ENCODE measurements around the gene PHOX2B.

The PHOX2B gene

GRCh38 chr4:41748571-41749475 lies at the start of gene PHOX2B:
Gene PHOX2B (minus strand): TSS chr4:41748725. CDS start chr4:41748610, 115 bp downstream.
- no peak for DNase-seq

GRCh38 chr4:41797260-41797659 lies 48.7 kb upstream of the PHOX2B start:
- DNase-seq, result no peak

- no peak for DNase-seq
Measured at GRCh38 chr4:41796545-41797210, 48.2 kb upstream of the PHOX2B start.

GRCh38 chr4:41795796-41796385 lies 47.4 kb upstream of the PHOX2B start:
- DNase-seq, result no peak

GRCh38 chr4:41792166-41792565 lies 43.6 kb upstream of the PHOX2B start:
- no peak for DNase-seq

- DNase-seq, result no peak
Measured at GRCh38 chr4:41791557-41791956, 43.0 kb upstream of the PHOX2B start.

- no peak for DNase-seq
Measured at GRCh38 chr4:41787931-41788330, 39.4 kb upstream of the PHOX2B start.

- no peak for DNase-seq
Measured at GRCh38 chr4:41785665-41786064, 37.1 kb upstream of the PHOX2B start.

GRCh38 chr4:41784191-41784979 lies 35.9 kb upstream of the PHOX2B start:
- DNase-seq, result no peak

GRCh38 chr4:41776466-41776865 lies 27.9 kb upstream of the PHOX2B start:
- DNase-seq, result no peak

- DNase-seq, result no peak
Measured at GRCh38 chr4:41763729-41764128, 15.2 kb upstream of the PHOX2B start.

GRCh38 chr4:41758884-41759283 lies 10.4 kb upstream of the PHOX2B start:
- no peak for DNase-seq

GRCh38 chr4:41757521-41758156 lies 9.1 kb upstream of the PHOX2B start:
- no peak for DNase-seq

- DNase-seq, result no peak
Measured at GRCh38 chr4:41753942-41754341, 5.4 kb upstream of the PHOX2B start.

GRCh38 chr4:41752081-41752836 lies 3.7 kb upstream of the PHOX2B start:
- no peak for DNase-seq

GRCh38 chr4:41751449-41752061 lies 3.0 kb upstream of the PHOX2B start:
- DNase-seq, result no peak

- no peak for DNase-seq
Measured at GRCh38 chr4:41750626-41751448, 2.3 kb upstream of the PHOX2B start.

- no peak for DNase-seq
Measured at GRCh38 chr4:41750121-41750625, 1.6 kb upstream of the PHOX2B start.

- no peak for DNase-seq
Measured at GRCh38 chr4:41749631-41750039, 1.1 kb upstream of the PHOX2B start.

GRCh38 chr4:41748074-41748570 lies 403 bp downstream of the PHOX2B start:
- no peak for DNase-seq

All from CD4-positive, alpha-beta T cell treated with Interleukin-15 for 1 hour (primary cell).